ENCODE data around the gene MAGOH. TPM values are rescaled to one million over a fixed set of nuclear protein-coding genes. Genes with fewer than 3 reads are reported as not detected.

The MAGOH gene
- total RNA-seq, 1 experiment from 2014 or later, result 75.7 TPM

GRCh38 chr1:53267761-53268160 is 29.4 kb upstream of the MAGOH start:
- H2AFZ ChIP-seq, result no peak overlapping the region
- H3K4me2 ChIP-seq, result no peak overlapping the region
- H3K27ac ChIP-seq, result no peak overlapping the region
- H3F3A ChIP-seq (ENCODE audit: insufficient read depth, low read depth), result no peaks in the 10 kb centered on the region
- no peaks in the 10 kb centered on the region for H3K27me3 ChIP-seq (ENCODE audit: insufficient read depth, low read depth)
- no peak for DNase-seq
- H4K20me1 ChIP-seq (ENCODE audit: insufficient read depth), result no peaks in the 10 kb centered on the region
- no peaks in the 10 kb centered on the region for H3K9me2 ChIP-seq (ENCODE audit: insufficient read depth)
- H3K36me3 ChIP-seq (ENCODE audit: low read depth), result peaks cover 15% of the 10 kb centered on the region
- ChIA-PET POLR2A (ENCODE audit: unreplicated experiment) (no interaction called here), CTCF (no interaction called here)
- no peaks in the 10 kb centered on the region for H3K79me2 ChIP-seq (ENCODE audit: low read depth)
- intact Hi-C loops (cut with micrococcal nuclease; ENCODE audit: unreplicated experiment), result no loop called here
- H3K4me3 ChIP-seq, result no peak overlapping the region
- TF ChIP-seq EZH2 (IDR thresholded peaks at IDR 0.05; ENCODE audit: low read depth) (no peak), CTCF (conservative IDR thresholded peaks at IDR 0.05) (no peak)
- BruUV-seq (replicated peaks), result no TSS peak
- H3K9me3 ChIP-seq (ENCODE audit: insufficient read depth, low read depth), result no peaks in the 10 kb centered on the region
- H3K4me1 ChIP-seq (replicated peaks; ENCODE audit: insufficient read depth), result no peaks in the 10 kb centered on the region

- H3F3A ChIP-seq (ENCODE audit: insufficient read depth, low read depth), result no peaks in the 10 kb centered on the region; the same call in 1 of the 2 replicates
- intact Hi-C loops (cut with micrococcal nuclease; ENCODE audit: unreplicated experiment), result no loop called here
- ChIA-PET CTCF (no interaction called here), POLR2A (ENCODE audit: unreplicated experiment) (no interaction called here)
- no peak overlapping the region for H2AFZ ChIP-seq
- TF ChIP-seq CTCF (conservative IDR thresholded peaks at IDR 0.05), result peak; percentile 44; the same call in 1 of the 2 replicates
- no peak for TF ChIP-seq EZH2 (IDR thresholded peaks at IDR 0.05; ENCODE audit: low read depth)
- no peaks in the 10 kb centered on the region for H3K27me3 ChIP-seq (ENCODE audit: insufficient read depth, low read depth)
- H3K27ac ChIP-seq, result no peak overlapping the region
- BruUV-seq (replicated peaks), result no TSS peak
- no peak overlapping the region for H3K4me2 ChIP-seq
- H3K9me3 ChIP-seq (ENCODE audit: insufficient read depth, low read depth), result no peaks in the 10 kb centered on the region
- H4K20me1 ChIP-seq (ENCODE audit: insufficient read depth), result no peaks in the 10 kb centered on the region
- no peak for DNase-seq
- H3K9me2 ChIP-seq (ENCODE audit: insufficient read depth), result no peaks in the 10 kb centered on the region
- no peaks in the 10 kb centered on the region for H3K4me1 ChIP-seq (replicated peaks; ENCODE audit: insufficient read depth)
- no peak overlapping the region for H3K4me3 ChIP-seq
- peaks cover 30% of the 10 kb centered on the region; the same call in 1 of the 2 replicates for H3K36me3 ChIP-seq (ENCODE audit: low read depth)
- H3K79me2 ChIP-seq (ENCODE audit: low read depth), result no peaks in the 10 kb centered on the region
These were observed 27.7 kb upstream of the MAGOH start for GRCh38 chr1:53266038-53266437.

DNA sequence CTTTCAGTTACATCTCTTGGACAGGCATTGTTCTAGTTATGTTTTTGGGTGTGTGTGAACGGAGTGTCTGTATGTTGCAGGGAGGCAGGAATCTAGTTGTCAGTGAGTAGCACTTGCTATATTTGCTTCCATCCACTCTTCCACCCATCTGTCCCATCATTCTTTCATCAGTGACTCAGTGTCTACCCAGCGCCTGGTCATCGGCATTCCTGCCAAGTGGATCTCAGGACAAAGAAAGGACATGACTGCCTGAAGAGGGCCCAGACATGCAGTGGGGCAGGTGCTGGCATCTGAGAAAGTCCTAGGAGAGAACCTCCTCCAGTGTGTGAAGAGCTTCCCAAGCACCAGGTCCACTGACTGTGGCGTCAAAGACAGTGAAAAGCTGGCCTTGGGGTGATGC is 27.3 kb upstream of the MAGOH start:
- no peak overlapping the region for H2AFZ ChIP-seq
- no peaks in the 10 kb centered on the region for H3K9me3 ChIP-seq (ENCODE audit: insufficient read depth, low read depth)
- intact Hi-C loops (cut with micrococcal nuclease; ENCODE audit: unreplicated experiment), result no loop called here
- no peaks in the 10 kb centered on the region for H3K4me1 ChIP-seq (replicated peaks; ENCODE audit: insufficient read depth)
- ChIA-PET CTCF (no interaction called here), POLR2A (ENCODE audit: unreplicated experiment) (no interaction called here)
- TF ChIP-seq EZH2 (IDR thresholded peaks at IDR 0.05; ENCODE audit: low read depth), result no peak
- no peak for TF ChIP-seq CTCF (conservative IDR thresholded peaks at IDR 0.05)
- no peaks in the 10 kb centered on the region for H3K9me2 ChIP-seq (ENCODE audit: insufficient read depth)
- no peaks in the 10 kb centered on the region for H3K79me2 ChIP-seq (ENCODE audit: low read depth)
- H3K27ac ChIP-seq, result no peak overlapping the region
- no TSS peak for BruUV-seq (replicated peaks)
- DNase-seq, result no peak
- H3K27me3 ChIP-seq (ENCODE audit: insufficient read depth, low read depth), result no peaks in the 10 kb centered on the region
- H3F3A ChIP-seq (ENCODE audit: insufficient read depth, low read depth), result no peaks in the 10 kb centered on the region; the same call in 1 of the 2 replicates
- H4K20me1 ChIP-seq (ENCODE audit: insufficient read depth), result no peaks in the 10 kb centered on the region
- H3K4me2 ChIP-seq, result no peak overlapping the region
- H3K4me3 ChIP-seq, result no peak overlapping the region
- peaks cover 34% of the 10 kb centered on the region; the same call in 1 of the 2 replicates for H3K36me3 ChIP-seq (ENCODE audit: low read depth)
